ENCODE results near the gene FGF9. TPM values are rescaled to one million over a fixed set of nuclear protein-coding genes. Genes with fewer than 3 reads are reported as not detected.

FGF9 gene
- total RNA-seq, 1 donor from 2014 or later = 1.0 TPM

- H3K4me3 Mint-ChIP-seq (ENCODE audit: unreplicated experiment) = no peak overlapping the region
- no peaks in the 10 kb centered on the region for H3K9me3 Mint-ChIP-seq (ENCODE audit: low read depth)
- no peak for DNase-seq (ENCODE audit: low spot score)
- peaks cover 25% of the 10 kb centered on the region for H3K27me3 Mint-ChIP-seq (ENCODE audit: low read depth)
- no peak for TF ChIP-seq CTCF (IDR thresholded peaks at IDR 0.05)
- H3K27ac Mint-ChIP-seq (ENCODE audit: unreplicated experiment) = no peak overlapping the region
- no peaks in the 10 kb centered on the region for H3K36me3 Mint-ChIP-seq (ENCODE audit: low read depth)
- H3K4me1 Mint-ChIP-seq (ENCODE audit: low read depth) = peaks cover 6% of the 10 kb centered on the region
Measured at GRCh38 chr13:21684576-21684975, 13.7 kb downstream of the FGF9 start.

GRCh38 chr13:21685485-21686064, 14.7 kb downstream of the FGF9 start:
- TF ChIP-seq CTCF (IDR thresholded peaks at IDR 0.05) = no peak
- Mint-ChIP-seq H3K4me1 (ENCODE audit: low read depth) (peaks cover 6% of the 10 kb centered on the region), H3K27me3 (ENCODE audit: low read depth) (peaks cover 32% of the 10 kb centered on the region), H3K9me3 (ENCODE audit: low read depth) (no peaks in the 10 kb centered on the region), H3K27ac (ENCODE audit: unreplicated experiment) (no peak overlapping the region), H3K4me3 (ENCODE audit: unreplicated experiment) (no peak overlapping the region), H3K36me3 (ENCODE audit: low read depth) (no peaks in the 10 kb centered on the region)
- no peak for DNase-seq (ENCODE audit: low spot score)

GRCh38 chr13:21686751-21687391, 16.0 kb downstream of the FGF9 start:
- no peak overlapping the region for H3K4me3 Mint-ChIP-seq (ENCODE audit: unreplicated experiment)
- no peak for TF ChIP-seq CTCF (IDR thresholded peaks at IDR 0.05)
- no peak overlapping the region for H3K27ac Mint-ChIP-seq (ENCODE audit: unreplicated experiment)

GRCh38 chr13:21688056-21688455, 17.2 kb downstream of the FGF9 start:
- DNase-seq (ENCODE audit: low spot score) = no peak
- no peaks in the 10 kb centered on the region for H3K36me3 Mint-ChIP-seq (ENCODE audit: low read depth)
- H3K9me3 Mint-ChIP-seq (ENCODE audit: low read depth) = no peaks in the 10 kb centered on the region
- H3K4me1 Mint-ChIP-seq (ENCODE audit: low read depth) = peaks cover 6% of the 10 kb centered on the region
- H3K4me3 Mint-ChIP-seq (ENCODE audit: unreplicated experiment) = no peak overlapping the region
- no peak overlapping the region for H3K27ac Mint-ChIP-seq (ENCODE audit: unreplicated experiment)
- H3K27me3 Mint-ChIP-seq (ENCODE audit: low read depth) = peaks cover 30% of the 10 kb centered on the region
- TF ChIP-seq CTCF (IDR thresholded peaks at IDR 0.05) = no peak

More at GRCh38 chr13:21686751-21687391, 16.0 kb downstream of the FGF9 start:
- Mint-ChIP-seq H3K36me3 (ENCODE audit: low read depth) (no peaks in the 10 kb centered on the region), H3K9me3 (ENCODE audit: low read depth) (no peaks in the 10 kb centered on the region), H3K4me1 (ENCODE audit: low read depth) (peaks cover 6% of the 10 kb centered on the region), H3K27me3 (ENCODE audit: low read depth) (peaks cover 28% of the 10 kb centered on the region)
- no peak for DNase-seq (ENCODE audit: low spot score)

- Mint-ChIP-seq H3K36me3 (ENCODE audit: low read depth) (no peaks in the 10 kb centered on the region), H3K4me3 (ENCODE audit: unreplicated experiment) (no peak overlapping the region), H3K27me3 (ENCODE audit: low read depth) (peaks cover 31% of the 10 kb centered on the region), H3K4me1 (ENCODE audit: low read depth) (peaks cover 6% of the 10 kb centered on the region), H3K27ac (ENCODE audit: unreplicated experiment) (no peak overlapping the region), H3K9me3 (ENCODE audit: low read depth) (no peaks in the 10 kb centered on the region)
- DNase-seq (ENCODE audit: low spot score) = no peak
- TF ChIP-seq CTCF (IDR thresholded peaks at IDR 0.05) = no peak
Measured at GRCh38 chr13:21689097-21689496, 18.2 kb downstream of the FGF9 start.
